Astrocyte of the hippocampus (primary cell): ENCODE measurements around the gene KLRG1.

ENCODE experiments used
- DNase-seq: peaks from one replicate; pipeline ENCODE4 v3.0.0; 2011; ENCODE audit warnings: low read depth, low spot score

KLRG1 gene

DNA sequence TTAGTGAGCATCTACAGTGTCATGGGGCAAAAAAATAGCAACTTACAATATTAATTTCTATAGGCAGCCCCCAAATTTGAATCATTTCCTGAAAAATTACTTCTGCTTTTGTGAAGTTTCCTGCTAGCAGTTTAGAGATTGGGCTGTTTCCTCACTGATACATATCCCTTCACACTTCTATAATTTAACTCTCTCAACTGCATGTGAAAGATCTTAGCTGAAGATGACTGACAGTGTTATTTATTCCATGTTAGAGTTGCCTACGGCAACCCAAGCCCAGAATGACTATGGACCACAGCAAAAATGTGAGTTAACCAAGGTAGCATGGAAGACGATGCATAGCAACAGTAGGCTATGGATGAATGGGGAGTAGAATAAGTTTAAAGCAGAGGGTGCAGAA is at the start of gene KLRG1:
KLRG1 (plus strand) TSS at position 134 of the 400 bp plus-strand sequence; CDS start at position 224, 90 bp downstream.
- no peak for DNase-seq

DNA sequence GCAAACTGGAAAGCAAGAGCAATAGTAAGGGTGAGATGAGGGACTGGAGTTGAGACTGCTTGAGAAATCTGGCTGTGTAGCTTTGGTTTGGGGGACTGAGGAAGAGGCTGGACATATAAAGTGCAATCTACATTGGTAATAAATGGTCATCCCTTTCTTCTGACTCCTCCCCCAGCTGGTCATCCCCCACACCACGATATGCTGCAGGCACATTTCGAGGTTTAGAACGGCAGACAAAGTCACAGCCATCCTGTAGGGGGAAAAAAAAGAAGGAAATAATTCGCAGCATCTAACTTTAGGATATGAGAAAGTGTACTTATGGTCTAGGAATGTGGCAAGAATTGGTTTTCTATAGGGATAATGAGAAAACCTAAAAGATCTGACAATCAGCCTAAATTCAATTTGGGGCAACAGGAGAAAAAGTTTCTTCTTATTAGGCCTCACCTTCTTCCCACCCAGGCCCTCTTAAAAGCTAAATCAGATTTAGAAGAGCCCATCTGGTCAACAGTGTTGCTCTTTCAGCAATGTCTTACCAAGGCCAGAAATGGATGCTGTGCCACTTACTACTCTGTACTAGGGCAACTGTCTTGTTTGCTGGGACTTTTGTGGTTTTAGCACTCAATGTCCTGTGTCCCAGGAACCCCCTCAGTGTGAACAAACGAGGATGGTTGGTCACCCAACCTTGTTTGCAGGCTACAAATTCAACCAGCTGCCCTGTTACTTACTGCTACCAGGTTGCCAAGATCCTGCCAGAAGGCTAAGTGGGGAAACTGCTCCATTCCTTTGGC is 47.5 kb upstream of the KLRG1 start:
- no peak for DNase-seq

DNA sequence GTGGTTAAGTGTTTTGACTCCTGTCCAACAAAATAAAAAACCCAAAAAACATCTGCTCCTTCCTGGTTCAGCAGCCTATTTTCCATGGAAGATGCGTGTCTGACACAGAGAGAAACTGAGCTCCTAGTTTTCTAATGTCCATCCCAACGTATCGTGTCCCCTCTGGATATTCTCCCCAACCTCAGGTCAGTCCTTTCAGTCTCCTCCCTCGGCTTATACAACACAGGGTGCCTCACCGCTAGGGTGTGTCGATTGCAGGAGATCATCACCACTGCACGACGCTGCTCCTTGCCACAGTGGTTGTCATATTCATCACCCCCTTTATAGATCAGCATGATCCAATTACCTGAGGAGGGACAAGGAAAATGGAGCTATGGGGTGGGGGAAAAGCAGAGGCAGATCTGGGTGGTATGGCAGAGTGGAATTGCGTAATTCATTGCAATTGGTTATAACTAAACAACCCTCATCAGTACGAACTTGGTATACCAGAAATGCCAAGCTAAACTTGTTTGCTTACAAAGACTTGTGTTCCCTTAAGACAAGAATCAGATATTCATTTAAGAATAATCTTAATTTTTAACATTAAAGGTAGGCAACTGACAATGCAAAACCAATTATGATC is 45.7 kb upstream of the KLRG1 start:
- DNase-seq: no peak

DNA sequence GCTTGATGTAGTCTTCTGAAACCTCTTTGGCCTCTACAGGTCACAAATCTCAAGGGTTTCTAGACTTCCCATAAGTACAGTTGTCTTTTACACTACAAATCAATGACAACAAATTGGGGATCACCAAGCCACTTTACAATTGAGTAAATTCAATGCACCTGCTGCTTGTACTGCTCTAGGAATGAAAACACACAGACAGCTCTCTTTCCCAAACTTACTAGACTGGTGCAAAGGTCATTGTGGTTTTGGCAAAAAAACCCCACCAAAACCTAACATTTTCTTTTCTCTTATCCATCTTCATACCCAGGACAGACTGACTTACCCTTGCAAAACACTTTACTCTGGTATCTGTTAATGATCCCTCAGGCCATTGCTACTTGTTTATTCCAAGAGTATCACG is 42.6 kb upstream of the KLRG1 start:
- no peak for DNase-seq

DNA sequence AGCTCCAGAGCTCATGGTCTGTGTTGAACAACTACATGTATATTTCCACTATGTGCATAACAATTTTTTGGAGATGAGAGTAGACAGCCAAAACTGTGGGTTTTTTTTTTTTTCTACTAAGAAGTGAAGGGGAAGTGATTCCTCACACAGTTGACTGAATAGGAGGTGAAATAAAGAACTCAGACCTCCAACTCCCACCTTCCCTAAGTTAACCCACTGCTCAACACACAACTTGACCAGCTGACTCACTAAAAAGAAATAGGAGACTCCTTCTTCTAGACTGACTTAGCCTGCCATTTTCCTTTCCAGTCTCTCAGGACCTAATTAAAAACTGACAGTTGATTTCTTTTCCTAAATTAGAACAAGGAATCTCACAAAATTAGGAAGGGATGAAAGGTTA is 41.6 kb upstream of the KLRG1 start:
- DNase-seq: no peak

DNA sequence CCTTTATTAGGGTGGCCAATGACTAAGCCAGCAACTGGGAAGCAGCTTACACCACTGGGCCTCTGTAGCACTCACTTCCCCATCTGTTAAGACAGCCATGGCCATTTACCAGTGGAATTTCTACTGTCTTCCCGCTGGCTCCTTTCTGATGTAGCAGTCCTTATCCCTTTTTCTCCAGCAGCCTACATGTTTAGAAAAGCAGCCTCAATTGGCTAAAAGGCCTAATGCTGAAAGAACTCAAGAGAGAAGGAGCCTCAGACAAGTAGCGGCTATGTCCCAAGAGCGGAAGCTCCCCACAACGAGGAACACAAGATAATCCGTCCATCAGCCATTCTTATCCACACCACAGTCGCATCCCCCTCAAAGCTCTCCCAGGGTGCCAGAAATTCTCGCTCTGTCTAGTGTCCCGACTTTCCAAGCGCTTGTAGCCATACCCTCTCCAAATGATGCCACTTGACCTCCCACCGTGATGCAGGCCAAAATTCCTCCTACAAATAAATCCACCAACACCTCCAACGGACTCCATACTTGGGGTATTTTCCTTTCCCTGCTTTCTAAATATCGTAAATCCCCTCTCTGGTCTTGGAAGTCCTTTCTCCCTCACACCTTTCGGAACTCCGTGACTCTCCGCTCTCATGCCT is 40.5 kb upstream of the KLRG1 start:
- peak; percentile 28 for DNase-seq

DNA sequence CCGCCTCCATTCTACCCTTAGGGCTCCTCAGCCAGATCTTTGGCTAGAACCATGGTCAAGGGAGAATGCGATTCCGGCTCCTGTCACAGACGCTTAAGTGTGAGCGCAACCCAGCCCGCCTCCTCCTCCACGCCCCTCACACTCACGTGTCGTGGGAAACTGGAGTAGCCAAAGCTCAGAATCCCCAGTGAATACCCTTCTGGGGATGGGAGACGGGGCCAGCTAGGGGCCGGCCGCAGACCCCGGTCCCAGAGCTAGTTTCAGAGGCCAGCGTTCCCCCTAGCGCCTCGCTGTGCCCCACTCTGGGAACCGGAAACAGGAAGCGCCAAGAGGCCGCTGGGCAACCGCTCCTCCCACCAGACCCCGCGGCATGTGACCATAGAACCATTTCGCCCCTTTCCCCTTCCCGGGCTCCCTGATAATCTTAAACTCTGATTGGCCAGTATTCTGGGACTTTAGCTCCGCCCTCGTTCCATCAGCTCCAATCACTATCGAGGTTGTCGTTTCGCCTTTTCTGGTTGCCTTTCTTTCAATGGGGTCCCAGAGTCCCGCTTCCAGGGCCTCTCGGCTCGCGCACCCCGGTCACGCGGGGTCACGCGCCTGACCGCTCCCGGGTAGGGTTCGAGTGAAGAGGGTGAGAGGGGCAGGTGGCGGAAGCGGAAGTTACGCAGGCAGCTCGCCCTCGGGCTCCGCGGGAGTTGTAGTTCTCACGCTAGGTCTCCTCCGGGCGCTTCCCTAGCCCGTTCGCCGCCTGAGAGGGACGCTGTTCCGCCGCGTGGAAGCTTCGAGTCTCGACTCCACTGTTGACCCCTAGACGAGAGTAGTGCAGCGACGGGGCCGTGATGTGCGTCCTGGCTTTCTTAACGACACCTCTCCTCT is 39.8 kb upstream of the KLRG1 start, which contains the start of gene M6PR:
M6PR (minus strand) TSS at position 304 of the 879 bp plus-strand sequence. CDS start 3,241 bp downstream, outside the sequence.
- DNase-seq: peak; percentile 96

DNA sequence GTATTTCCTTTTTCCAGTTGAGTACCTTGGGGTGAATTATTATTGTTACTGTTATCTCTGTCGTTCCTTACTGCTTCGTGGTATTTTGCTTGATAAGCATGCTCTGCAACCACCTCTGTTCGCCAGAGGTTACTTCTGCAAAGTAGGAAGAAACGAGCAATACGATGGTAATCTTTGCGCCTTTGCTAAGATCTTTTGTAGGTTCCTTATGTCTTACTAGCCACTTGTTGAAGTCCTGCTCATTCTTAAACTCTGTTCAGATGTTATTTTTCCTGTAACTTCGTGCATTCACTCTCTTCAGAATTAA is 39.2 kb upstream of the KLRG1 start:
- DNase-seq: no peak

DNA sequence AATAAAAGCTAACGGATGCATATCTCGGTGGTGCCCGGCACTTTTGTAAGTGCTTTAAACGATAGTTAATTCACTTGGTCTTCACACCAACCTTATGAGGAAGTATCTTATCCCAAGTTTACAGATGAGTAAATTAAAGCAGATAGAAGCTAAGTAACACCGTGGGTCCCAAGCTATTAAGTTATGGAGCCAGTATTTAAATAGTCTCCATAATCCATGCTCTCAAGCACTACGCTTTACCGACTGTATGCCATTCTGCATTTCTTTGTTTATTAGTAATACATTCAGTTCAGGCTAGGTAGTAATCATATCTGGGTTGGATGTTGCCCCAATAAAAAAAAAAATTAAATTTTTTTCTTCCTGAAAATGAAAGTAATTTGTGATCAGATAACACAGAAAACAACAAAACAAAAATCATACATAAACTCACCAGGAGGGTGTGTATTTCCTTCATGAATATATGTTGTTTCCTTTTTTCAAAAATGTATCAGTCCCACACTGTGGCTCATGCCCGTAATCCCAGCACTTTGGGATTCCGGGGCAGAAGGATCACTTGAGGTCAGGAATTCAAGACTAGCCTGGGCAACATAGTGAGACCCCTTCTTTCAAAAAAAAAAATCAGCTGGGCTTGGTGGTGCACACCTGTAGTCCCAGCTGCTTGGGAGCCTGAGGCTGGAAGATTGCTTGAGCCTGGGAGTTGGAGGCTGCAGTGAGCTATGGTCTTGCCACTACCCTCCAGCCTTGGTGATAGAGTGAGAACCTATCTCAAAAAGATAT is 38.5 kb upstream of the KLRG1 start:
- no peak for DNase-seq

DNA sequence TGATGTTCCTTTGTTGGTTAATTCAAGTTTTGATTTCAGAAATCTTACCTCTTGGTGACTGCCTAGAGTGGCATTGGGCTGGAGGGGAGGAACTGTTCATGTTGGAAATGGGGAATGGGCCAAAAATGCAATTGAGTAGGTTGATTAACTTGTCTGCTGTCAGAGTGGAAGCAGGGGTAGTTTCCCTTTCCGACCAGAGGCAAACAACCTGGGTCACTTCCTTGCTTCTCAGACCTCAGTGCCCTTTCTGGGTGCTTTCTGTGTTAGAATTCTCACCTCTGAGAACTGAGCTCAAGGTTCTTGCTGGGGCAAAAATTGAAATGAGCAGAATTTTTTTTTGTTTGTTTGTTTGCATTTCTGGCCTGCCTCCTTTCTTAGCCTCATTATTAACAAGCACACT is 37.6 kb upstream of the KLRG1 start:
- DNase-seq: no peak

DNA sequence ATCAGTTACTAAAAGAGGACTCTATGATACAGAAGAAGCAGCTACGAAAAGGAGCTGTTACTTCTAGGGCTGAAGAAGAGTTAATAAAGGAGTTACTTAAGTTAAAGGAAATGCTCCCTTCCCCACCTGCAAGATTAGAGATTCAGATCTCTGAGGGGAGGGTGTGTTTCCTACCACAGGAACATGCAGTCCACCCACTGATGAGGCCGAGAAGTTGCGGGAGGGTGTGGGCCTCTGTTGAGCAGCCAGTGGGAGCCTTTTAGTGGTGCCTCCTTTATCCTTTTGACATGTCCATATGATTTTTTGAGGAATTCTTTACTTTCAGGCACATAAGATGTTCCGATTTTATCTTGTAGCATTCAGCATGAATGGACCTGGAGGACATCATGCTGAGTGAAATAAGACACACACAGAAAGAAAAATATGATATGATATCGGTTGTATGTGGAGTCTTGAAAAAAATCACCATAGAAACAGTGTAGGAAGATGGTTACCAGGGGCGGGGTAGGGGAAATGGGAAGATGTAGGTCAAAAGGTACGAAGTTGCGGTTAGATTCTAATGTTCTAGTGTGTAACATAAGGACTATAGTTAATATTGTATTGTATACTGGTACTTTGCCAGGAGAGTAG is 35.5 kb upstream of the KLRG1 start:
- no peak for DNase-seq

DNA sequence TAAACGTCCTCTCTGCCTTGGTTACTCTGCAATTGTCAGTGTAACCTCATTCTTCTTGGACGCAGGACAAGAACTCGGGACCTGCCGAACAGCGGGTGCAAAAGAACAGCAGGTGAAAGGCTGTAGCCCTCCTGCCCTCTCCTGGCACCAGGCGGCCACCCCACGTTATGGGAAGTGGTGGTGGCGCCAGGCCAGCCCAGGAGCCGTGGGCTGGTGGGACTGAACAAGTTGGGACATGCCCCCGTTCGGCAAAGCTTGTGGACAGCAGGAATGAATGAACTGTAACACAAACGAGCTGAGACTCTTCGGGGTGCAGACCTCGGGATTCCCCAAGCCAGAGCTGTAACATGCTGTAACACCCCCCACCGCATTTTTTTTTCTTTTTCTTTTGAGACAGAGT is 33.3 kb upstream of the KLRG1 start:
- no peak for DNase-seq

DNA sequence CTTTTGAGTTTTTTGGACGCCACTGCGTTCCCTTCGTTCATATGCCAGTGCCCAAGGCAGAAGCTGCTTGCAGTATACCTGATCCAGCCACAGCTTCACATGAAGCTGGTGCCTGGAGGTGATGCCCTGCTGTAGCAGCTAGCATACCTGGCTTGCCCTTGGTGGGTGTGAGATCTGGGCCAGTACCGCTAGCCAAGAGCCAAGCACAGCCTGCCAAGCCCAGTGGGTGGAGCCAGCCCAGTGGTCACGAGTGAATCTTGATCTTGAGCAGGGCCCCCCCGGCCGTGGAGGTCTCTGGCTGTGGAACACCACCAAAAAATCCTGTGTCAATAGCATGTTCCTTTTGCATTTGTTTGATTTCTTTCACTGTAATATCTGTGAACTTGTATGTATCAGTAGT is 32.6 kb upstream of the KLRG1 start:
- no peak for DNase-seq

DNA sequence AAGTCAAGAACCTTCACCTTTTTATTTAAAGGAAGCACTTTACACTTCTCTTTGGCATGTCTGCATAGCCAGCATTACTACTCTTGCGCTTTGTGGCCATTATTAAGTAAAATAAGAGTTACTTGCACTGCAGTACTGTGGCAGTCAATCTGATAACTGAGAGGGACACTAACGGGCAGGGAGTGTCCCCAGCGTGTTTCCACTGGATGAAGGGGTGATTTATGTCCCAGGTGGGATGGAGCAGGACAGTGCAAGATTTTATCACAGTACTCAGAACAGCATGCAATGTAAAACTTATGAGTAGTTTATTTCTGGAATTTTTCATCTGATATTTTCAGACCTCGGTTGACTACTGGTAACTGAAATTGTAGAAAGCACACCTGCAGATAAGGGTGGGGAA is 31.8 kb upstream of the KLRG1 start:
- no peak for DNase-seq

DNA sequence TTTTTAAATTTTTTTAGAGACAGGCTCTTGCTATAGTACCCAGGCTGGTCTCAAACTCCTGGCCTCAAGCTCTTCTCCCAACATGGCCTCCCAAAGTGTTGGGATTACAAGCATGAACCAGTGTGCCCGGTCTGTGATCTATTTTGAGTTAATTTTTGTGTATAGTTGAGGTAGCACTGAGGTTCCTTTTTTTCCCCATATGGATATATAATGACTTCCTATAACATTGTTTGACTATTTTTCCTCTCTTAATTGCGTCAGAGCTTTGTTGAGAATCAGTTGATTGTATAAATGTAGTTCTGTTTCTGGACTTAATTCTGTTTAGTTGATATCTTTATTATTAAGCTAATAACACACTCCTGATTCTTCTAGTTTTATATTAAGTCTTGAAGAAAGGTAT is 31.3 kb upstream of the KLRG1 start:
- DNase-seq: no peak

DNA sequence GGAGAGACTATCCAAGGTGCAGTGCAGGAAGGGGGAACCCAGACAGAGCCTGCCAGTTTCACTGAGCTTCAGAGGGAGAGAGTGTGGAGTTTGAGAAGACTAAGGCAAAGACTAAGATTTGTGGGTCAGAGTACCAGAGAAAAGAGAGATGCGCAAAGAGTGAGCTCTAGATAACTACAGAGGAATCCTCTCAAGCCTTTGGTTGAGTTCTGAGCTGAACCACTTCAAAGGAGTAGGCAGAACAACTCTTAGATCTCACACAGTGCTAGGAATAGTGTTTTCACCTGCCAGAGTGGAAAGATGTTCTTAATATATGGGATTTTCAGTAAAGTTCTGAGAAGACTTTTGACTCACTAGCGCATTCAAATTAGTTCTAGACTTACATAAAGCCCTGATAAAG is 29.2 kb upstream of the KLRG1 start:
- DNase-seq: no peak

DNA sequence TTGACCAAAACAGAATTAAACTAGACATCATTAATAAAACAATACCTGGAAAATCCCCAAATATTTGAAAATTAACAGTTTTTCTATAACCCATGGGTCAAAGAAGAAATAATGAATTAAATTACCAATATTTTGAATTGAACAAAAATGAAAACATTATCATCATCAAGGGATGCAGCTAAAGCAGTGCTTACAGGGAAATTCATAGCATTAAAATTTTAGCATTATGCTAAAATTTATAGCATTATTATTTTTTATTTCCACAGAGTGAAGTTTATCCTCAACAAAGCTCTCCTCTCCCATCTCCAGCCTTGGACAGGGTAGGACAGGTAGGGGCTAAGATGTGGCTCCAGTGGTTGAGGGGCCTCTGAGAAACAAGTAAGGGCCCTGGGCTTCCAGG is 20.6 kb upstream of the KLRG1 start:
- no peak for DNase-seq

DNA sequence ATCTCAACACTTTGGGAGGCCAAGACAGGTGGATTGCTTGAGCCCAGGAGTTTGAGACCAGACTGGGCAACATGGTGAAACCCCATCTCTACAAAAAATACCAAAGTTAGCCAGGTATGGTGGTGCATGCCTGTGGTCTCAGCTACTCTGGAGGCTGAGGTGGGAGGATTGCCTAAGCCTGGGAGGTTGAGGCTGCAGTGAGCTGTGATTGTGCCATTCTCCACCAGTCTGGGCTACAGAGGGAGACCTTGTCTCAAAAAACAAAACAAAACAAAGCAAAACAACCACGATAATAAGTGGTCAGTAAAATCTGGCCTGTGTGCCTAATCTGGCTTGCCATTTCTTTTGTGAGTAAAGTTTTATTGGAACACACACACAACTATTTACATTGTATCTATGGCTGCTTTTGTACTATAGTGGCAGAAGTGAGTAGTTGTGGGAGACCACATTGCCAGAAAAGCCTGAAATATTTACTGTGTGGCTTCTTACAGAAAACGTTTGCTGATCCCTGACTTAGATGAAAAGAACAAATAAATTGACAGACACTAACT is 19.4 kb upstream of the KLRG1 start:
- DNase-seq: no peak

DNA sequence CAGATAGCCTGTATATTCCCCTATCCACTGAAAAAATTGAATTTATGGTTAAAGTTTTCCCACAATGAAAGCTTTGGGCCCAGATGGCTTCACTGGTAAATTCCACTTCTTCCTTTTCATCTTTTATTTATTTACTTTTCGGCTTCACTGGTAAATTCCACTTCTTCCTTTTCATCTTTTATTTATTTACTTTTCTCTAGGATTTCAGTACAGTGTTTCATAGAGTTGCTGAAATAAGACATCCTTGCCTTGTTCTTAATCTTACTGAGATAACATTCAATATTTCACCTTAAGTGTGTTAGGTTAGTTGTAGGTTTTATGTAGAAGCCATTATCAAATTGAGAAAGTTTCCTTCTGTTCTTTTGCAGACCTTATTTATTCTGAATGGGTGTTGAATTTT is 18.9 kb upstream of the KLRG1 start:
- DNase-seq: no peak

DNA sequence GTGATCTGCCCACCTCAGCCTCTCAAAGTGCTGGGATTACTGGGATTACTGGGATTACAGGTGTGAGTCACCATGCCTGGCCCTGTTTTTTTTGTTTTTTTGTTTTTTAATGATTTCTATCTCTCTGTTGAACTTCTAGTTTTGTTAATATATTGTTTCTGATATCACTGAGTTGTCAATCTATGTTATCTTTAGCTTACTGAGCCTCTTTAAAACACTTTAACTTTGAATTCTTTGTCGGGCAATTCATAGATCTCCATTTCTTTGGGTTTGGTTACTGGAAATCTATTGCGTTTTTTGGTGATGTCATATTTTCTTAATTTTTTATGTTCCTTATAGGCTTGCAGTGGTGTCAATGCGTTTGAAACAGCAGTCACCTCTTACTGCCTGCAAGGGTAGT is 9.2 kb upstream of the KLRG1 start:
- no peak for DNase-seq
